ENCODE measurements around the gene DNAJB4.

- TF ChIP-seq CTCF (conservative IDR thresholded peaks at IDR 0.05 in 1 of 2, IDR thresholded peaks at IDR 0.05 in 1 of 2; ENCODE audit: extremely low read depth in 1 of 2, insufficient read depth in 1 of 2, low read depth in 1 of 2, low read length in 2 of 2) (no peak), EZH2 (IDR thresholded peaks at IDR 0.05; ENCODE audit: borderline replicate concordance, low read length) (peak; percentile 53)
Observed at GRCh38 chr1:78045926-78046778, 41.4 kb downstream of the DNAJB4 start, which contains the start of gene GIPC2.
